IMR-90 (cell line): Measurements from ENCODE around the gene MORN5. TPM values are rescaled to one million over a fixed set of nuclear protein-coding genes. Genes with fewer than 3 reads are reported as not detected.

ENCODE experiments used
- ATAC-seq: fragments of 200-7000 bp; cut with Tn5 transposase; 2 replicates; pipeline ENCODE4 v1.9.1; 2020; ENCODE audit warnings: low read depth, mild to moderate bottlenecking, moderate library complexity
- BruUV-seq: library from RNA; stranded (reverse); fragments of 400-500 nt; replicated peaks from 2 replicates; lab custom pipeline; 2021; lab: Mats Ljungman, UMichigan
- CTCF ChIA-PET: fragments of 300-600 bp; formaldehyde crosslinking; extraction: SDS; loops from one replicate; lab custom pipeline; 2021; ENCODE audit warnings: antibody characterized with exemption; lab: Yijun Ruan, JAX
- POLR2A ChIA-PET: fragments of 300-600 bp; sonication (Branson Sonifier 250); formaldehyde crosslinking; loops from one replicate; lab custom pipeline; 2022; ENCODE audit warnings: antibody characterized with exemption; ENCODE audit not compliant: unreplicated experiment; lab: Charles Lee
- DNase-seq: peaks from one replicate; pipeline ENCODE4 v3.0.0; 2013
- H2AFZ ChIP-seq: replicated peaks from 2 replicates; pipeline ENCODE3; 2013; ENCODE audit warnings: low read length, mild to moderate bottlenecking; ENCODE audit not compliant: poor library complexity
- H2AK5ac ChIP-seq: 2 replicates; pipeline ENCODE4 v1.6.1; 2013; ENCODE audit warnings: low read depth, low read length, inconsistent platforms
- H2AK9ac ChIP-seq: replicated peaks from 2 replicates; pipeline ENCODE3; 2013; ENCODE audit warnings: mild to moderate bottlenecking, low read depth, low read length, moderate library complexity; ENCODE audit not compliant: poor library complexity
- H2BK120ac ChIP-seq: 2 replicates; pipeline ENCODE4 v1.6.1; 2013; ENCODE audit warnings: low read depth, low read length, inconsistent platforms
- H2BK15ac ChIP-seq: 3 replicates; pipeline ENCODE4 v1.6.1; 2013; ENCODE audit warnings: low read depth, low read length, inconsistent platforms
- H2BK20ac ChIP-seq: 2 replicates; pipeline ENCODE4 v1.6.1; 2013; ENCODE audit warnings: low read depth, mild to moderate bottlenecking, inconsistent platforms, low read length, moderate library complexity
- H2BK5ac ChIP-seq: 2 replicates; pipeline ENCODE4 v1.6.1; 2013; ENCODE audit warnings: mild to moderate bottlenecking, low read depth, low read length, inconsistent platforms; ENCODE audit not compliant: poor library complexity, severe bottlenecking
- H3K14ac ChIP-seq: replicated peaks from 2 replicates; pipeline ENCODE4 v1.6.1; 2013; ENCODE audit warnings: low read depth, low read length, inconsistent platforms
- H3K18ac ChIP-seq: 2 replicates; pipeline ENCODE4 v1.6.1; 2013; ENCODE audit warnings: low read depth, low read length, control low read depth
- H3K23ac ChIP-seq: 2 replicates; pipeline ENCODE4 v1.6.1; 2013; ENCODE audit warnings: low read depth, low read length, inconsistent platforms
- H3K27ac ChIP-seq: 2 replicates; pipeline ENCODE4 v1.5.1; 2013; ENCODE audit warnings: mild to moderate bottlenecking, control low read depth, low read length; ENCODE audit not compliant: insufficient read depth
- H3K27me3 ChIP-seq: 2 replicates; pipeline ENCODE4 v1.6.1; 2013; ENCODE audit warnings: low read length; ENCODE audit not compliant: control insufficient read depth, insufficient read depth
- H3K36me3 ChIP-seq: 2 replicates; pipeline ENCODE4 v1.6.1; 2013; ENCODE audit warnings: low read length, mixed read lengths; ENCODE audit not compliant: control insufficient read depth, insufficient read depth
- H3K4ac ChIP-seq: 2 replicates; pipeline ENCODE4 v1.6.1; 2013; ENCODE audit warnings: low read depth, low read length, inconsistent platforms
- H3K4me1 ChIP-seq: 2 replicates; pipeline ENCODE4 v1.6.1; 2013; ENCODE audit warnings: low read length, mixed read lengths; ENCODE audit not compliant: control insufficient read depth, insufficient read depth
- H3K4me2 ChIP-seq: 2 replicates; pipeline ENCODE4 v1.6.1; 2013; ENCODE audit warnings: low read depth, mild to moderate bottlenecking, control low read depth, low read length, moderate library complexity
- H3K4me3 ChIP-seq: 2 replicates; pipeline ENCODE4 v1.5.1; 2013; ENCODE audit warnings: low read depth, mild to moderate bottlenecking, control low read depth, low read length, moderate library complexity; ENCODE audit not compliant: insufficient read depth
- H3K56ac ChIP-seq: 2 replicates; pipeline ENCODE4 v1.6.1; 2013; ENCODE audit warnings: low read length, inconsistent platforms; ENCODE audit not compliant: insufficient read depth; ENCODE audit errors: extremely low read depth
- H3K79me1 ChIP-seq, 2 experiments: 2 replicates each; pipeline ENCODE4 v1.6.1; 2013; ENCODE audit warnings: low read length in 2 of 2, inconsistent platforms in 1 of 2, low read depth in 1 of 2
- H3K9ac ChIP-seq: 2 replicates; pipeline ENCODE4 v1.6.1; 2013; ENCODE audit warnings: low read depth, low read length, control low read depth
- H3K9me1 ChIP-seq: 2 replicates; pipeline ENCODE4 v1.6.1; 2013; ENCODE audit warnings: low read length, inconsistent platforms; ENCODE audit not compliant: insufficient read depth
- H3K9me3 ChIP-seq: 2 replicates; pipeline ENCODE4 v1.6.1; 2013; ENCODE audit warnings: low read length; ENCODE audit not compliant: control insufficient read depth, insufficient read depth
- H4K20me1 ChIP-seq: 2 replicates; pipeline ENCODE4 v1.6.1; 2013; ENCODE audit warnings: low read length, inconsistent platforms; ENCODE audit not compliant: insufficient read depth
- H4K5ac ChIP-seq: 2 replicates; pipeline ENCODE4 v1.6.1; 2013; ENCODE audit warnings: mild to moderate bottlenecking, low read depth, low read length, control low read depth
- H4K8ac ChIP-seq, 2 experiments: 2 replicates each; pipeline ENCODE4 v1.6.1; 2013; ENCODE audit warnings: low read depth in 2 of 2, low read length in 2 of 2, control low read depth in 1 of 2, inconsistent platforms in 1 of 2
- H4K91ac ChIP-seq: 2 replicates; pipeline ENCODE4 v1.6.1; 2013; ENCODE audit warnings: low read depth, low read length, inconsistent platforms; ENCODE audit not compliant: insufficient read depth
- MXI1 ChIP-seq: IDR thresholded peaks from 2 replicates; pipeline ENCODE4 v1.6.1; 2012; ENCODE audit warnings: low read depth, mild to moderate bottlenecking, low read length, moderate library complexity, borderline replicate concordance
- WGBS, 2 experiments: methylation state at CpG; one replicate each; pipeline versions ENCODE4 v1.1.5 to v1.1.7; 2013; ENCODE audit warnings: missing lambda C conversion rate in 2 of 2; ENCODE audit not compliant: insufficient read length in 1 of 2; ENCODE audit errors: extremely low coverage in 2 of 2; 5-methylcytosine and 5-hydroxymethylcytosine counted together
- dilution Hi-C: fragments of 300-500 bp; cut with HindIII; formaldehyde crosslinking; loops from one replicate; pipeline ENCODE4 v1.14.3; 2018; ENCODE audit warnings: low sequenced_read_pairs; ENCODE audit not compliant: unreplicated experiment
- in situ Hi-C: fragments of 300-500 bp; cut with MboI; formaldehyde crosslinking; loops from 3 replicates; pipeline ENCODE4 v1.14.3; 2019; ENCODE audit warnings: low sequenced_read_pairs, inconsistent platforms, mixed read lengths
- intact Hi-C: fragments of 100-400 bp; cut with micrococcal nuclease; formaldehyde crosslinking; loops from 2 replicates; pipeline ENCODE4 v1.10.0; 2022
- polyA plus RNA-seq, 3 experiments: library from polyadenylated mRNA; depleted of rRNA; stranded (reverse); fragments of >200 nt; gene quantifications; 2 replicates each; pipeline ENCODE4 v1.2.3, GENCODE V29; 2012; ENCODE audit warnings: low replicate concordance in 1 of 3
- total RNA-seq: library from RNA; depleted of rRNA; stranded (reverse); fragments of >200 nt; gene quantifications from 2 replicates; pipeline ENCODE4 v1.2.3, GENCODE V29; 2012

The MORN5 gene
- total and polyA plus RNA-seq, 2 of the 4 experiments (the other 2 are of a cell fraction), result not detected

GRCh38 chr9:122218071-122218934, 58.6 kb downstream of the MORN5 start:
- in situ Hi-C loops, result no loop called here

More at GRCh38 chr9:122218071-122218934, 58.6 kb downstream of the MORN5 start:
- no peaks in the 10 kb centered on the region for H3K9me1 ChIP-seq
- intact Hi-C loops, result no loop called here
- H2BK5ac ChIP-seq, result no peak overlapping the region
- H2AK5ac ChIP-seq, result no peak overlapping the region
- no peak overlapping the region for H3K9ac ChIP-seq
- H3K18ac ChIP-seq, result no peak overlapping the region
- peaks cover 14% of the 10 kb centered on the region for H3K9me3 ChIP-seq
- BruUV-seq, result no TSS peak
- H3K23ac ChIP-seq, result no peak overlapping the region
- no peaks in the 10 kb centered on the region for H3K79me1 ChIP-seq
- no peak overlapping the region for H3K27ac ChIP-seq
- no peak overlapping the region for H4K91ac ChIP-seq
- ChIA-PET CTCF (no interaction called here), POLR2A (no interaction called here)
- H2AFZ ChIP-seq, result no peak overlapping the region
- peaks cover 6% of the 10 kb centered on the region; the same call in 1 of the 2 replicates for H3K4me1 ChIP-seq
- H2AK9ac ChIP-seq, result no peak overlapping the region
- H2BK120ac ChIP-seq, result no peak overlapping the region
- no peak overlapping the region for H3K56ac ChIP-seq
- no peaks in the 10 kb centered on the region for H3K36me3 ChIP-seq
- H4K8ac ChIP-seq, result no peak overlapping the region
- WGBS, 2 experiments, result 25% methylated on average over 2 of the region's 11 CpGs; no CpG with 5 or more reads in 1 of the 2 experiments
- H2BK15ac ChIP-seq, result no peak overlapping the region
- dilution Hi-C loops, result no loop called here
- no peak overlapping the region for H3K4ac ChIP-seq
- H4K5ac ChIP-seq, result no peak overlapping the region
- ATAC-seq (no peak), DNase-seq (no peak)
- no peak overlapping the region for H3K4me3 ChIP-seq
- H3K27me3 ChIP-seq, result peaks cover 94% of the 10 kb centered on the region
- TF ChIP-seq MXI1, result no peak
- no peak overlapping the region for H3K14ac ChIP-seq
- H3K4me2 ChIP-seq, result no peak overlapping the region
- H2BK20ac ChIP-seq, result no peak overlapping the region
- peaks cover 13% of the 10 kb centered on the region; the same call in 1 of the 2 replicates for H4K20me1 ChIP-seq
